Activated CD8-positive, alpha-beta memory T cell treated with anti-CD3 and anti-CD28 coated beads, Interleukin-2, amount 10 ng/mL, durations not matched to agents 7 days and 5 days (primary cell): Measurements from ENCODE around the gene C12orf75. TPM values are rescaled to one million over a fixed set of nuclear protein-coding genes. Genes with fewer than 3 reads are reported as not detected.

ENCODE experiments used
- ATAC-seq: fragments of 150-1000 bp; cut with Tn5 transposase; one replicate; pipeline ENCODE4 v1.10.0; 2021; ENCODE audit warnings: moderate library complexity
- CTCF ChIA-PET: fragments of 350-600 bp; sonication (Branson Sonifier 250); formaldehyde crosslinking; loops from one replicate; lab custom pipeline; 2021; ENCODE audit warnings: antibody characterized with exemption; lab: Charles Lee
- DNase-seq: peaks from one replicate; pipeline ENCODE4 v3.0.0-alpha.2; 2020
- H3K27ac Mint-ChIP-seq: one replicate; pipeline ENCODE4 v1.8.0; 2021; ENCODE audit warnings: mild to moderate bottlenecking, mixed read lengths
- H3K27me3 Mint-ChIP-seq: one replicate; pipeline ENCODE4 v1.8.0; 2021; ENCODE audit warnings: mixed read lengths
- H3K36me3 Mint-ChIP-seq: one replicate; pipeline ENCODE4 v1.8.0; 2021; ENCODE audit warnings: mild to moderate bottlenecking, mixed read lengths
- H3K4me1 Mint-ChIP-seq: one replicate; pipeline ENCODE4 v1.8.0; 2021; ENCODE audit warnings: mixed read lengths
- H3K4me3 Mint-ChIP-seq: one replicate; pipeline ENCODE4 v1.8.0; 2021; ENCODE audit warnings: mild to moderate bottlenecking, moderate library complexity, mixed read lengths
- H3K9me3 Mint-ChIP-seq: one replicate; pipeline ENCODE4 v1.8.0; 2022; ENCODE audit warnings: low read depth, mixed read lengths
- total RNA-seq, 2 experiments: library from RNA; stranded (reverse); gene quantifications; one replicate each; pipeline ENCODE4 v1.2.3, GENCODE V29; 2021

The C12orf75 gene
- total RNA-seq, result 100 to 1,000 TPM; 277 to 318 TPM

- peaks cover 40% of the 10 kb centered on the region for H3K36me3 Mint-ChIP-seq
- H3K9me3 Mint-ChIP-seq, result no peaks in the 10 kb centered on the region
- peaks cover 78% of the 10 kb centered on the region for H3K4me1 Mint-ChIP-seq
- ATAC-seq (peak; percentile 86), DNase-seq (peak; percentile 97)
- H3K4me3 Mint-ChIP-seq, result peak within 1 kb of the TSS; percentile 95
- H3K27me3 Mint-ChIP-seq, result no peaks in the 10 kb centered on the region
- CTCF ChIA-PET, result interaction anchor here (1.0 to 2.7 kb wide), 5 partner anchors 10 to 95 kb away, joined by 3 to 11 read pairs (median 5); partner anchors contain the start of gene APPL2
- peak within 1 kb of the TSS; percentile 89 for H3K27ac Mint-ChIP-seq
Measured at GRCh38 chr12:105330283-105330930, at the start of gene C12orf75. C12orf75 (plus strand) TSS chr12:105330691; CDS start chr12:105330892, 201 bp downstream.

DNA sequence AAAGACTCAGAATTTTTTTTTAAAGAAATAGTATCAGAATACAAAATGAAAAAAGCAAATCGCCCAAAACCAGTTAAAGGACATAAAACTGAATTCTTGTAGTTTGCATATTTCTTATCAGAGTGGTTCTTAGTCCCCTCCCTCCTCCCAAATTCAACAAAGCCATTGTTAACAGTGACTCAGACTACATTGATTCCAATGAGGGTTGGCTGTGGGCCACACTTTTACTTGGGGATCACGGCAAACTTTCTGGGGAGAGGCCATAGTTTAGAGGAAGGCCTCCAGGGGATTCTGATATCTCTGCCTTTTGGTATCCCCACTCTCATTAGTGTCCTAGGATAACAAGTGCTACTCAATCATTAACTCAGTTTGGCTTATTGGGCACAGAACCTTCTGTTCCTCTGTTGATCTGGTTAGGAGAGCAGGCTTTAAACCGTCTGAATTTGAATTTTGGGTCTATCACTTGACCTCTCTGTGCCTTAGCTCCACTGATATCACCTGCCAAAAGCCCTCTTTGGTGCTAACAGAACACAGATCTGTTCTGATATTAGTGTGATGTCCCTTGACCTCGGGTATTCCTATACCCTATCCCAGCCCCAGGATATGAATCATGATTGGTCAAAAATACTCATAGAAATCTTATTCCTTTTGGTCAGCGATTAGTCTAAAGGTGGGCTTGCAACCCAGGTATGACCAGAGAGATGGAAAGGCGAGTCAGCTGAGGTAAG is 49.4 kb upstream of the C12orf75 start:
- Mint-ChIP-seq H3K4me3 (no peak overlapping the region), H3K36me3 (peaks cover 8% of the 10 kb centered on the region), H3K4me1 (peaks cover 7% of the 10 kb centered on the region), H3K27ac (no peak overlapping the region), H3K27me3 (peaks cover 19% of the 10 kb centered on the region), H3K9me3 (no peaks in the 10 kb centered on the region)
- CTCF ChIA-PET, result interaction anchor here (1.1 kb wide), 1 partner anchor 103 kb away, joined by 3 read pairs; no protein-coding TSS in a partner anchor
- DNase-seq (no peak), ATAC-seq (no peak)

- Mint-ChIP-seq H3K4me3 (no peak overlapping the region), H3K27ac (no peak overlapping the region), H3K4me1 (peaks cover 3% of the 10 kb centered on the region), H3K9me3 (no peaks in the 10 kb centered on the region), H3K27me3 (peaks cover 24% of the 10 kb centered on the region), H3K36me3 (peaks cover 9% of the 10 kb centered on the region)
- DNase-seq, result no peak
- no peak for ATAC-seq
- CTCF ChIA-PET, result interaction anchor here (1.1 kb wide), 1 partner anchor 102 kb away, joined by 3 read pairs; no protein-coding TSS in a partner anchor
Measured at GRCh38 chr12:105281694-105282049, 48.8 kb upstream of the C12orf75 start.

GRCh38 chr12:105285378-105285777 is 45.1 kb upstream of the C12orf75 start:
- H3K27ac Mint-ChIP-seq, result no peak overlapping the region
- CTCF ChIA-PET, result no interaction called here
- no peaks in the 10 kb centered on the region for H3K9me3 Mint-ChIP-seq
- DNase-seq (no peak), ATAC-seq (no peak)
- H3K36me3 Mint-ChIP-seq, result peaks cover 10% of the 10 kb centered on the region
- H3K4me1 Mint-ChIP-seq, result no peaks in the 10 kb centered on the region
- peaks cover 27% of the 10 kb centered on the region for H3K27me3 Mint-ChIP-seq
- no peak overlapping the region for H3K4me3 Mint-ChIP-seq

DNA sequence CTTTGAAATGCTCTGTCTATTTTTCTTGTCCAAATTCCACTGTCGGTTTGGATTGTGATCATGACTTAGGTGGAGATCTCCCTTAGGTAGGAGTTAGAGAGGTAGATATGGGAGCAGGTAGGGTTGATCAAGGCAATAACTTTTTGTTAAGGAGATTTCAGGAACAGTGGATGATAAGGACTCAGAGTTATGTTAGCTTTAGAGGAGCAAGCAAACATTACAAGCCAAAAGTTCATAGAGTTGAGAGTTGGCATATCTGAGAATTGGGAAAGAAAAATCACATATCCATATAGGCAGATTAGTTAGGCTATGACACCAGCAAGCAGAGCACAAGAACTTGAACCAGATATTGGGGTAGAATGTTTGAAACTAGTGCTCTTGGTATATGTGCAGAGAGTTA is 43.1 kb upstream of the C12orf75 start:
- H3K27me3 Mint-ChIP-seq, result peaks cover 27% of the 10 kb centered on the region
- no peak for ATAC-seq
- H3K36me3 Mint-ChIP-seq, result peaks cover 10% of the 10 kb centered on the region
- H3K4me1 Mint-ChIP-seq, result no peaks in the 10 kb centered on the region
- H3K4me3 Mint-ChIP-seq, result no peak overlapping the region
- no peaks in the 10 kb centered on the region for H3K9me3 Mint-ChIP-seq
- DNase-seq, result no peak
- CTCF ChIA-PET, result interaction anchor here (0.9 to 1.3 kb wide), 2 partner anchors 8 to 96 kb away, joined by 3 to 4 read pairs; no protein-coding TSS in a partner anchor
- no peak overlapping the region for H3K27ac Mint-ChIP-seq

GRCh38 chr12:105288311-105288996 is 42.0 kb upstream of the C12orf75 start:
- Mint-ChIP-seq H3K27ac (no peak overlapping the region), H3K4me3 (no peak overlapping the region), H3K4me1 (no peaks in the 10 kb centered on the region), H3K27me3 (peaks cover 29% of the 10 kb centered on the region), H3K9me3 (no peaks in the 10 kb centered on the region), H3K36me3 (peaks cover 10% of the 10 kb centered on the region)
- CTCF ChIA-PET, result interaction anchor here (1.3 to 1.4 kb wide), 2 partner anchors 9 to 43 kb away, joined by 3 to 4 read pairs; no protein-coding TSS in a partner anchor
- no peak for ATAC-seq
- no peak for DNase-seq

GRCh38 chr12:105289114-105289904 is 41.2 kb upstream of the C12orf75 start:
- no peak for ATAC-seq
- Mint-ChIP-seq H3K4me1 (no peaks in the 10 kb centered on the region), H3K27me3 (peaks cover 22% of the 10 kb centered on the region), H3K9me3 (no peaks in the 10 kb centered on the region), H3K36me3 (peaks cover 8% of the 10 kb centered on the region), H3K27ac (no peak overlapping the region), H3K4me3 (no peak overlapping the region)
- no peak for DNase-seq
- CTCF ChIA-PET, result interaction anchor here (1.4 kb wide), 1 partner anchor 42 kb away, joined by 3 read pairs; no protein-coding TSS in a partner anchor

DNA sequence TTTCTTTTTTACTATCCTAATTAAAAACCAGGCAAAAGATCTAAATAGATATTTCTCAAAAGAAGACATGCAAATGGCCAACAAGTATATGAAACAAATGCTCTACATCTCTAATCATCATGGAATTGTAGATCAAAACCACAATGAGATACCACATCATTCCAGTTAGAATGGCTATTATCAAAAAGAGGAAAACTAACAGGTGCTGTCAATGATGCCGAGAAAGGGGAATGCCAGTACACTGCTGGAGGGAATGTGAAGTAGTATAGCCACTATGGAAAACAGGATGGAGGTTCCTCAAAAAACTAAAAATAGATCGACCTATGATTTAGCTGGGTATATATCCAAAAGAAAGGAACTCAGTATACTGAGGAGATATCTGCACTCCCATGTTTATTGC is 39.0 kb upstream of the C12orf75 start:
- DNase-seq (no peak), ATAC-seq (no peak)
- Mint-ChIP-seq H3K27ac (no peak overlapping the region), H3K4me3 (no peak overlapping the region), H3K9me3 (no peaks in the 10 kb centered on the region), H3K4me1 (no peaks in the 10 kb centered on the region), H3K36me3 (peaks cover 3% of the 10 kb centered on the region), H3K27me3 (peaks cover 6% of the 10 kb centered on the region)
- CTCF ChIA-PET, result interaction anchor here (1.0 kb wide), 1 partner anchor 12 kb away, joined by 3 read pairs; no protein-coding TSS in a partner anchor

DNA sequence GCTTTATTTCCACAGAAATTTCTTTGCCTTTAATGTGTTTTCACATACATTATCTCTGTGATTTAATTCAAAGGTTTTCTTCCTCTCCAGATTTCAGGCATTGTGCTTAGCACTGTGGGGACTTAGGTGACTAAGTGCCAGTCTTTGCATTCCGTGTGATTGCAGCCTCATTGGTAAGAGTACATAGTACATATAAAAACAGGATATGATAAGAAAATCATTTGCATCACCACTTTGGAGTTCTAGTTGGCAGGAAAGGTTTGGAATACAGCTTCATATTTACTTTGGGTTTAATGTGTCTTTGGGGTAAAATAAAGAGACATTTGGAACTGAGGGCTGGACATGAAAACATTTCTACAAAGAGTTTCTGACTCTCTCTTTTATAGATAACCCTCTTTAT is 37.8 kb upstream of the C12orf75 start:
- H3K36me3 Mint-ChIP-seq, result peaks cover 3% of the 10 kb centered on the region
- DNase-seq (no peak), ATAC-seq (no peak)
- no peak overlapping the region for H3K4me3 Mint-ChIP-seq
- CTCF ChIA-PET, result no interaction called here
- peaks cover 2% of the 10 kb centered on the region for H3K9me3 Mint-ChIP-seq
- peaks cover 2% of the 10 kb centered on the region for H3K27me3 Mint-ChIP-seq
- no peak overlapping the region for H3K27ac Mint-ChIP-seq
- H3K4me1 Mint-ChIP-seq, result no peaks in the 10 kb centered on the region

DNA sequence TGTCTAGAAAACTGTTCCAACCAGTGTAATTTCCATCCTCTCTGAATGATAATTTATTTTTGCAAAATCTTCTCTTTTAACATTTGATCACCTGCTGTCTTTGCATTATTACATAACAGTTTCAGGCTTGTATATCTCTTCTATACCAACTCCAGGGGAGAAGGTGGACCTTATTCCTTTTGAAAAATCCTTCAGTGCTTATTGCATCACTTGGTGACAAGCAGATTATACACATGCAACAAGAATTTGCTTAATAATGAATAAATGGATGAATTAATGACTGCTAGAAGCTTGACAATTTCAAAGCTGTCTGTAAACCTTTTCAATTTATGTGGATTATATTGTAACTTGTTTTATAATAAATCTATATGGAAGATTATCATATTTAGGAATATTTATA is 37.3 kb upstream of the C12orf75 start:
- no peak overlapping the region for H3K4me3 Mint-ChIP-seq
- H3K9me3 Mint-ChIP-seq, result peaks cover 6% of the 10 kb centered on the region
- CTCF ChIA-PET, result interaction anchor here (0.9 kb wide), 1 partner anchor 13 kb away, joined by 3 read pairs; no protein-coding TSS in a partner anchor
- no peaks in the 10 kb centered on the region for H3K4me1 Mint-ChIP-seq
- peaks cover 8% of the 10 kb centered on the region for H3K36me3 Mint-ChIP-seq
- DNase-seq, result no peak
- no peak for ATAC-seq
- peaks cover 2% of the 10 kb centered on the region for H3K27me3 Mint-ChIP-seq
- H3K27ac Mint-ChIP-seq, result no peak overlapping the region

DNA sequence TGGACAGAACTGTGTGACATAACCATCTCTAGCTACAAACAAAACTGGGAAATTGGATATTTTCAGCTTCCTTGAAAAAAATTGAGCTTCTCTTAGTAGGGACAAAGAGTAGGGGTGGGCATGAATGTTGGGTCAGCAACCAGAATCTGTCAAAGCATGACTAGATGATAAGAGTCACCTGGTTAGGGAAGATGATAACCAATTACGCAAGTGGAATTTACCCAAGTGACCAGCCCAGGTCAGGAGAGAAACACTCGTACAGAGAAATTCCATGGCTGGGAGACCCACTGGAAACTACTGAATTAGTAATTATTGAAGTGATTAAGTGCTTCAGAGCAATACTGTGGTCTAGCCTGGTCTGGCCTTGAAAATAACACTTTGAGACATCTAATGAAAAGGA is 36.3 kb upstream of the C12orf75 start:
- ATAC-seq, result no peak
- Mint-ChIP-seq H3K9me3 (peaks cover 9% of the 10 kb centered on the region), H3K4me3 (no peak overlapping the region), H3K4me1 (no peaks in the 10 kb centered on the region), H3K27me3 (peaks cover 2% of the 10 kb centered on the region), H3K27ac (no peak overlapping the region), H3K36me3 (peaks cover 13% of the 10 kb centered on the region)
- DNase-seq, result no peak
- CTCF ChIA-PET, result interaction anchor here (0.9 kb wide), 1 partner anchor 12 kb away, joined by 3 read pairs; no protein-coding TSS in a partner anchor

DNA sequence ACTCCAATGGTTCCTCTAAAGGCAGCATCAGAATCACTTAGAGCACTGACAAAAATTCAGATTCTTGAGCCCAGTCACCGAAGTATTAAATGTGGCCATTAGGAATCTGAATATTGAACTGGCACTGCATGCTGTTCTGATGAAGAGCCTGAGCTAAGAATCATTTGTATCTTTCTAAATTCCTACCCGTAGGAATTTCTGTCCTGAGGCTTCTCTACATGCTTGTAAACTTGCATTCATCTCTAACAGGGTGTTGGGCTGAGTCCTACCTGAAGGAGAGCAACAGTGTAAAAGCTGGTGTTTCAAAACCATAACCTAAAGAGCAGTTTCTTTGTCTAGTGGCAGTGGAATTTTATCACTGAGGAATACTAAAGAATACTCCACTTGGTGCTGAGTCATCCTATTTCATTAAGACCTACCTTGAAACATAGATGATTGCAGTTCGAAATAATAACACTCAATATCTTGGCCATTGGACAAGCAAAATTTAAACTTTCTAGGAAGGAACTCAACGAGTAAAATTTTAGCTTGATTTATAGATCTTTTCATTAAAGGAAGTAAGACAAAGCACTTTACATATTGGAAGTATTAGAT is 35.5 kb upstream of the C12orf75 start:
- CTCF ChIA-PET, result no interaction called here
- Mint-ChIP-seq H3K36me3 (peaks cover 19% of the 10 kb centered on the region), H3K27ac (no peak overlapping the region), H3K4me1 (no peaks in the 10 kb centered on the region), H3K4me3 (no peak overlapping the region), H3K9me3 (peaks cover 12% of the 10 kb centered on the region), H3K27me3 (peaks cover 2% of the 10 kb centered on the region)
- ATAC-seq (no peak), DNase-seq (no peak)
